IMR-90 (cell line): Measurements from ENCODE around the gene DDX10.

Experiments
- BHLHE40 ChIP-seq: fragments of 150-350 bp; IDR thresholded peaks from 2 replicates; pipeline ENCODE4 v1.6.1; 2016; ENCODE audit warnings: mild to moderate bottlenecking, low read depth, low read length
- ELK1 ChIP-seq: fragments of 150-350 bp; IDR thresholded peaks from 2 replicates; pipeline ENCODE4 v1.6.1; 2016; ENCODE audit warnings: low read depth, mild to moderate bottlenecking, low read length, moderate library complexity, borderline replicate concordance
- FOS ChIP-seq: fragments of 150-350 bp; IDR thresholded peaks from 2 replicates; pipeline ENCODE4 v1.6.1; 2016; ENCODE audit warnings: low read depth, low read length
- MAZ ChIP-seq: IDR thresholded peaks from 2 replicates; pipeline ENCODE4 v1.6.1; 2012; ENCODE audit warnings: low read depth, mild to moderate bottlenecking, low read length, improper control_type of control experiment, moderate library complexity, borderline replicate concordance
- NFE2L2 ChIP-seq: fragments of 150-350 bp; IDR thresholded peaks from 2 replicates; pipeline ENCODE4 v1.6.1; 2016; ENCODE audit warnings: low read depth, mild to moderate bottlenecking, low read length
- POLR2A ChIP-seq: IDR thresholded peaks from 2 replicates; pipeline ENCODE4 v1.6.1; 2012; ENCODE audit warnings: mild to moderate bottlenecking, low read depth, low read length
- RAD21 ChIP-seq: IDR thresholded peaks from 2 replicates; pipeline ENCODE4 v1.6.1; 2012; ENCODE audit warnings: low read length, improper control_type of control experiment
- SMC3 ChIP-seq: fragments of 150-350 bp; IDR thresholded peaks from 2 replicates; pipeline ENCODE4 v1.6.1; 2016; ENCODE audit warnings: low read depth, mild to moderate bottlenecking, antibody characterized with exemption, low read length, moderate library complexity
- TF ChIP-seq, protein P1 (sequence below): conservative IDR thresholded peaks from 2 replicates; pipeline ENCODE4 v1.5.1; 2012; ENCODE audit warnings: mild to moderate bottlenecking, low read depth, low read length, improper control_type of control experiment

DNA sequence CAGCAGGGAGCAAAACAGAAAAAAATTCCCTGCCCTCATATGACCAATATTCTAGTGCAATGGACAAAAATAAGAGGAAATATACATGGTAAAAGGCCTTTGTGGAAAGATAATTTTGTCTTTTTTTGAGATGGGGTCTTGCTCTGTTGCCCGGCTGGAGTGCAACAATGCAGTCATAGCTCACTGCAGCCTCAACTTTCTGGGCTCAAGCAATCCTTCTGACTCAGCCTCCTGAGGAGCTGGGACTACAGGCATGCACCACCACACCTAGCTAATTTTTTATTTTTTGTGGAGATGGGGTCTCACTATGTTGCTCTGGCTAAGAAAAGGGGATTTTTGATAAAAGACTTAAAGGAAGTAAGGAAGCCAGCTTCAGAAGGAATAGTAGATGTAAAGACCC lies 25.7 kb upstream of the DDX10 start:
- TF ChIP-seq, protein P1, sequence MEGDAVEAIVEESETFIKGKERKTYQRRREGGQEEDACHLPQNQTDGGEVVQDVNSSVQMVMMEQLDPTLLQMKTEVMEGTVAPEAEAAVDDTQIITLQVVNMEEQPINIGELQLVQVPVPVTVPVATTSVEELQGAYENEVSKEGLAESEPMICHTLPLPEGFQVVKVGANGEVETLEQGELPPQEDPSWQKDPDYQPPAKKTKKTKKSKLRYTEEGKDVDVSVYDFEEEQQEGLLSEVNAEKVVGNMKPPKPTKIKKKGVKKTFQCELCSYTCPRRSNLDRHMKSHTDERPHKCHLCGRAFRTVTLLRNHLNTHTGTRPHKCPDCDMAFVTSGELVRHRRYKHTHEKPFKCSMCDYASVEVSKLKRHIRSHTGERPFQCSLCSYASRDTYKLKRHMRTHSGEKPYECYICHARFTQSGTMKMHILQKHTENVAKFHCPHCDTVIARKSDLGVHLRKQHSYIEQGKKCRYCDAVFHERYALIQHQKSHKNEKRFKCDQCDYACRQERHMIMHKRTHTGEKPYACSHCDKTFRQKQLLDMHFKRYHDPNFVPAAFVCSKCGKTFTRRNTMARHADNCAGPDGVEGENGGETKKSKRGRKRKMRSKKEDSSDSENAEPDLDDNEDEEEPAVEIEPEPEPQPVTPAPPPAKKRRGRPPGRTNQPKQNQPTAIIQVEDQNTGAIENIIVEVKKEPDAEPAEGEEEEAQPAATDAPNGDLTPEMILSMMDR = no peak
- TF ChIP-seq SMC3 = no peak
- no peak for TF ChIP-seq RAD21
- TF ChIP-seq MAZ = no peak
- TF ChIP-seq NFE2L2 = no peak
- TF ChIP-seq POLR2A = no peak
- TF ChIP-seq ELK1 = no peak
- TF ChIP-seq FOS = no peak
- no peak for TF ChIP-seq BHLHE40
